Suprapubic skin (tissue), 4 donors: Measurements from ENCODE around the gene BOD1L1. TPM values are rescaled to one million over a fixed set of nuclear protein-coding genes. Genes with fewer than 3 reads are reported as not detected.

ENCODE experiments used
- DNase-seq, 2 donors: peaks; one replicate each; pipeline ENCODE4 v3.0.0-alpha.2; 2019; ENCODE audit warnings: low spot score in 2 of 2
- H3K27ac ChIP-seq: fragments of 200-600 bp; sonication (generic); one replicate; pipeline ENCODE4 v1.5.1; 2019
- H3K27me3 ChIP-seq: fragments of 200-600 bp; sonication (generic); one replicate; pipeline ENCODE4 v1.5.1; 2019
- H3K36me3 ChIP-seq: fragments of 200-600 bp; sonication (generic); one replicate; pipeline ENCODE4 v1.5.1; 2019
- H3K4me1 ChIP-seq: fragments of 200-600 bp; sonication (generic); one replicate; pipeline ENCODE4 v1.5.1; 2019
- H3K4me3 ChIP-seq: fragments of 200-600 bp; sonication (generic); one replicate; pipeline ENCODE4 v1.5.1; 2019; ENCODE audit warnings: mild to moderate bottlenecking
- H3K9me3 ChIP-seq: fragments of 200-600 bp; sonication (generic); one replicate; pipeline ENCODE4 v1.5.1; 2019
- EP300 ChIP-seq: sonication (generic); formaldehyde crosslinking; IDR thresholded peaks from one replicate; pipeline ENCODE4 v1.6.1; 2017; ENCODE audit warnings: antibody characterized with exemption
- POLR2A ChIP-seq, 2 donors: fragments of 450-650 bp; IDR thresholded peaks; one replicate each; pipeline ENCODE4 v1.6.1; 2017; ENCODE audit warnings: antibody characterized with exemption in 2 of 2, mild to moderate bottlenecking in 2 of 2, moderate library complexity in 2 of 2
- POLR2AphosphoS5 ChIP-seq, 3 donors: sonication (generic); formaldehyde crosslinking; IDR thresholded peaks; one replicate each; pipeline ENCODE4 v1.6.1; 2017; ENCODE audit warnings: antibody characterized with exemption in 3 of 3
- WGBS: methylation state at CpG from one replicate; pipeline ENCODE4 v1.1.5; 2018; 5-methylcytosine and 5-hydroxymethylcytosine counted together
- total RNA-seq, 4 donors: library from RNA; depleted of rRNA; stranded (reverse); fragments of >200 nt; gene quantifications; one replicate each; pipeline ENCODE4 v1.1.0, GENCODE V29; 2016
- TF ChIP-seq, protein P1 (sequence below), 2 donors: fragments of 200-600 bp in 1 of 2; fragments of 450-650 bp in 1 of 2; sonication (generic) in 1 of 2; IDR thresholded peaks; one replicate each; pipeline ENCODE4 v1.5.1; 2016 to 2019; ENCODE audit warnings: antibody characterized with exemption in 2 of 2, mild to moderate bottlenecking in 1 of 2, moderate library complexity in 1 of 2

BOD1L1 gene
- total RNA-seq, 4 donors from 2014 or later, result 26.5 to 78.0 (median 36.5) TPM

- Histone ChIP-seq H3K4me3 (no peak overlapping the region), H3K36me3 (no peaks in the 10 kb centered on the region), H3K27me3 (no peaks in the 10 kb centered on the region), H3K27ac (no peak overlapping the region), H3K9me3 (no peaks in the 10 kb centered on the region), H3K4me1 (no peaks in the 10 kb centered on the region)
- WGBS, result 51% methylated on average over 4 of the region's 5 CpGs
- no peak for TF ChIP-seq EP300
- no peak for TF ChIP-seq POLR2A (IDR thresholded peaks at IDR 0.05)
- no peak for TF ChIP-seq POLR2AphosphoS5 (IDR thresholded peaks at IDR 0.05)
- TF ChIP-seq, protein P1, sequence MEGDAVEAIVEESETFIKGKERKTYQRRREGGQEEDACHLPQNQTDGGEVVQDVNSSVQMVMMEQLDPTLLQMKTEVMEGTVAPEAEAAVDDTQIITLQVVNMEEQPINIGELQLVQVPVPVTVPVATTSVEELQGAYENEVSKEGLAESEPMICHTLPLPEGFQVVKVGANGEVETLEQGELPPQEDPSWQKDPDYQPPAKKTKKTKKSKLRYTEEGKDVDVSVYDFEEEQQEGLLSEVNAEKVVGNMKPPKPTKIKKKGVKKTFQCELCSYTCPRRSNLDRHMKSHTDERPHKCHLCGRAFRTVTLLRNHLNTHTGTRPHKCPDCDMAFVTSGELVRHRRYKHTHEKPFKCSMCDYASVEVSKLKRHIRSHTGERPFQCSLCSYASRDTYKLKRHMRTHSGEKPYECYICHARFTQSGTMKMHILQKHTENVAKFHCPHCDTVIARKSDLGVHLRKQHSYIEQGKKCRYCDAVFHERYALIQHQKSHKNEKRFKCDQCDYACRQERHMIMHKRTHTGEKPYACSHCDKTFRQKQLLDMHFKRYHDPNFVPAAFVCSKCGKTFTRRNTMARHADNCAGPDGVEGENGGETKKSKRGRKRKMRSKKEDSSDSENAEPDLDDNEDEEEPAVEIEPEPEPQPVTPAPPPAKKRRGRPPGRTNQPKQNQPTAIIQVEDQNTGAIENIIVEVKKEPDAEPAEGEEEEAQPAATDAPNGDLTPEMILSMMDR (IDR thresholded peaks at IDR 0.05), result no peak
- no peak for DNase-seq
Measured at GRCh38 chr4:13665701-13666660, 38.5 kb upstream of the BOD1L1 start.

- TF ChIP-seq EP300, result no peak
Measured at GRCh38 chr4:13659341-13660070, 32.0 kb upstream of the BOD1L1 start.

GRCh38 chr4:13656569-13657405, 29.3 kb upstream of the BOD1L1 start:
- WGBS, result 12% methylated on average over 13 of the region's 13 CpGs
- no peaks in the 10 kb centered on the region for H3K9me3 ChIP-seq
- H3K4me1 ChIP-seq, result peaks cover 13% of the 10 kb centered on the region
- H3K27me3 ChIP-seq, result no peaks in the 10 kb centered on the region
- no peak overlapping the region for H3K27ac ChIP-seq
- peak overlapping the region; percentile 31 for H3K4me3 ChIP-seq
- H3K36me3 ChIP-seq, result no peaks in the 10 kb centered on the region
- TF ChIP-seq POLR2A (IDR thresholded peaks at IDR 0.05) (no peak), EP300 (no peak), POLR2AphosphoS5 (IDR thresholded peaks at IDR 0.05) (no peak)
- TF ChIP-seq, protein P1 (IDR thresholded peaks at IDR 0.05), result peak; percentile 52 to 68
- no peak for DNase-seq

More at GRCh38 chr4:13659341-13660070, 32.0 kb upstream of the BOD1L1 start:
- H3K4me3 ChIP-seq, result no peak overlapping the region
- no peaks in the 10 kb centered on the region for H3K36me3 ChIP-seq
- DNase-seq, result no peak
- H3K27ac ChIP-seq, result no peak overlapping the region
- 65% methylated on average over 6 of the region's 6 CpGs for WGBS
- H3K27me3 ChIP-seq, result no peaks in the 10 kb centered on the region
- peaks cover 5% of the 10 kb centered on the region for H3K4me1 ChIP-seq
- H3K9me3 ChIP-seq, result no peaks in the 10 kb centered on the region

DNA sequence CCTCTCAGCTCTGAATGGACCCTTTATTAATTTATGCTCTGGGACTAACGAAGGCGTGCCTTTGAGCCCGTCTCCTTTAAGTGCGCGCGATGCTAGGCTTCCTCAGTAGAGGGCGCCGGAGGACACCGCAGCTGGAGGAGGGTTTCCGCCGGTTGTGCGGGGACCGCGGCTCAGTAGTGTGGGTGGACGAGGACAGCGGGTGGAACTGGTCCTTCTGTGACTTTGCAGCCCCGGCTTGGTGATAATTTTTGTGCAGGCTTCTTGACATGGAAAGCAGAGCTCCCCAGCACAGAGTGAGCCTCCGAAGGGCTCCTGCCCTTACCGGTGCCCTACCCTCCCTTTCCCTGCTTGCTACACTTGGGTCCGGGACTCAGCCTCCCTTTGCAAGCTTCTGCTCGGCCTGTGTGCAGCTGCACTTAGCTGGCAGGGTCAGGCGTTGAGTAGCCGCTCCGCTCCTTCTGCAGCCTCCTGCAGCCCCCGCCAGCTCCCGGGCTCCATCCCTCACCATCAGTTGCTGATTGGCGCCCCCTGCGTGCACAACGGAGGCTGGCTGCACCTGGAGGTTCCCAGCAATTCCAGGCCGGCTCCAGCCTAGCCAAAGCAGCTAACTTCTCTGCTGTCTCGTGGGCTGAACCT, 26.8 kb upstream of the BOD1L1 start:
- 16% methylated on average over 30 of the region's 31 CpGs for WGBS
- no peaks in the 10 kb centered on the region for H3K36me3 ChIP-seq
- H3K27ac ChIP-seq, result no peak overlapping the region
- no peaks in the 10 kb centered on the region for H3K27me3 ChIP-seq
- H3K4me1 ChIP-seq, result peaks cover 13% of the 10 kb centered on the region
- H3K4me3 ChIP-seq, result peak overlapping the region; percentile 51
- DNase-seq, result peak; percentile 83 to 85
- TF ChIP-seq POLR2AphosphoS5 (IDR thresholded peaks at IDR 0.05), result no peak
- TF ChIP-seq, protein P1 (IDR thresholded peaks at IDR 0.05), result peak; percentile 45 to 95
- H3K9me3 ChIP-seq, result no peaks in the 10 kb centered on the region

GRCh38 chr4:13653766-13654161, 26.2 kb upstream of the BOD1L1 start:
- WGBS, result 71% methylated on average over 3 of the region's 3 CpGs
- Histone ChIP-seq H3K4me3 (peak overlapping the region; percentile 51), H3K4me1 (peaks cover 13% of the 10 kb centered on the region)

More at GRCh38 chr4:13653766-13654161, 26.2 kb upstream of the BOD1L1 start:
- Histone ChIP-seq H3K27ac (no peak overlapping the region), H3K9me3 (no peaks in the 10 kb centered on the region), H3K27me3 (no peaks in the 10 kb centered on the region), H3K36me3 (no peaks in the 10 kb centered on the region)
- no peak for DNase-seq
- TF ChIP-seq EP300 (no peak), POLR2AphosphoS5 (IDR thresholded peaks at IDR 0.05) (no peak)
- TF ChIP-seq, protein P1 (IDR thresholded peaks at IDR 0.05), result no peak
